GM12878 (cell line): ENCODE results near the gene FBXL16. TPM values are rescaled to one million over a fixed set of nuclear protein-coding genes. Genes with fewer than 3 reads are reported as not detected.

Experiments used
- ATAC-seq: fragments of 200-7000 bp; cut with Tn5 transposase; 3 replicates; pipeline ENCODE4 v1.9.1; 2020; ENCODE audit warnings: mild to moderate bottlenecking, moderate library complexity
- BruUV-seq: library from RNA; stranded (reverse); fragments of 400-500 nt; replicated peaks from 2 replicates; lab custom pipeline; 2021; lab: Mats Ljungman, UMichigan
- CTCF ChIA-PET: fragments of 300-600 bp; sonication (Branson Sonifier 250); formaldehyde crosslinking; extraction: SDS; loops from one replicate; lab custom pipeline; 2021; ENCODE audit warnings: inconsistent platforms; lab: Yijun Ruan, JAX
- POLR2A ChIA-PET: fragments of 350-600 bp; formaldehyde crosslinking; extraction: SDS; loops from one replicate; lab custom pipeline; 2021; ENCODE audit warnings: inconsistent platforms; lab: Charles Lee
- RAD21 ChIA-PET: fragments of 300-600 bp; sonication (Branson Sonifier 250); formaldehyde crosslinking; loops from one replicate; lab custom pipeline; 2023; ENCODE audit warnings: antibody characterized with exemption; ENCODE audit not compliant: unreplicated experiment; lab: Charles Lee
- SMC1A ChIA-PET: fragments of 300-600 bp; sonication (Branson Sonifier 250); formaldehyde crosslinking; loops from one replicate; lab custom pipeline; 2023; ENCODE audit not compliant: unreplicated experiment, uncharacterized antibody; lab: Charles Lee
- DNase-seq: peaks from one replicate; pipeline ENCODE4 v3.0.0-alpha.2; 2011; ENCODE audit warnings: low read depth, low spot score
- FAIRE-seq: peaks from 3 replicates; lab custom pipeline; 2011; peaks lifted over from hg19 to GRCh38; lab: Jason Lieb, UNC
- H2AFZ ChIP-seq: 2 replicates; pipeline ENCODE4 v1.6.0; 2011; ENCODE audit warnings: low read depth, low read length, control low read depth; ENCODE audit not compliant: control insufficient read depth
- H3K27ac ChIP-seq: 2 replicates; pipeline ENCODE4 v1.5.1; 2011; ENCODE audit warnings: control low read depth; ENCODE audit not compliant: control insufficient read depth, insufficient read depth
- H3K27me3 ChIP-seq, 2 experiments: replicated peaks in 1 of 2; 2 replicates each; pipeline versions ENCODE4 v1.6.0 to v1.6.1; 2011; ENCODE audit warnings: low read length in 1 of 2; ENCODE audit not compliant: control insufficient read depth in 2 of 2, insufficient read depth in 2 of 2
- H3K36me3 ChIP-seq, 2 experiments: 2 replicates each; pipeline ENCODE4 v1.5.1; 2011; ENCODE audit warnings: low read length in 1 of 2; ENCODE audit not compliant: control insufficient read depth in 2 of 2, insufficient read depth in 2 of 2
- H3K4me1 ChIP-seq: 2 replicates; pipeline ENCODE4 v1.6.1; 2011; ENCODE audit warnings: mild to moderate bottlenecking, low read length, moderate library complexity, mixed read lengths; ENCODE audit not compliant: control insufficient read depth, insufficient read depth
- H3K4me2 ChIP-seq: 2 replicates; pipeline ENCODE4 v1.6.0; 2011; ENCODE audit warnings: control low read depth; ENCODE audit not compliant: control insufficient read depth, insufficient read depth
- H3K4me3 ChIP-seq: fragments of 200-600 bp; sonication (generic); 2 replicates; pipeline ENCODE4 v1.5.1; 2016
- H3K79me2 ChIP-seq: 2 replicates; pipeline ENCODE4 v1.6.0; 2011; ENCODE audit warnings: low read length; ENCODE audit not compliant: control insufficient read depth, insufficient read depth
- H3K9ac ChIP-seq: 2 replicates; pipeline ENCODE4 v1.8.0; 2011; ENCODE audit warnings: low read length, control low read depth, mixed read lengths; ENCODE audit not compliant: control insufficient read depth, insufficient read depth
- H3K9me3 ChIP-seq: replicated peaks from 3 replicates; pipeline ENCODE4 v1.5.1; 2011; ENCODE audit warnings: mild to moderate bottlenecking, low read length; ENCODE audit not compliant: control insufficient read depth, insufficient read depth
- H4K20me1 ChIP-seq: 2 replicates; pipeline ENCODE4 v1.6.0; 2011; ENCODE audit not compliant: control insufficient read depth, insufficient read depth
- BCLAF1 ChIP-seq: fragments of 450-650 bp; IDR thresholded peaks from 2 replicates; pipeline ENCODE4 v1.6.1; 2017; ENCODE audit warnings: antibody characterized with exemption, mild to moderate bottlenecking, moderate library complexity
- EGR1 ChIP-seq, 2 experiments: IDR thresholded peaks; 1 replicate in 1 of 2; 2 replicates in 1 of 2; pipeline ENCODE4 v1.6.1; 2011 to 2012; ENCODE audit warnings: low read depth in 2 of 2, low read length in 2 of 2, borderline replicate concordance in 1 of 2, mild to moderate bottlenecking in 1 of 2, moderate library complexity in 1 of 2
- ETV6 ChIP-seq, 2 experiments: fragments of 450-650 bp in 1 of 2; IDR thresholded peaks in 1 of 2; conservative IDR thresholded peaks in 1 of 2; 2 replicates each; pipeline ENCODE4 v1.6.1; 2014; ENCODE audit warnings: antibody characterized with exemption in 1 of 2, borderline replicate concordance in 1 of 2, low read depth in 1 of 2, mild to moderate bottlenecking in 1 of 2, moderate library complexity in 1 of 2
- FOXM1 ChIP-seq: IDR thresholded peaks from 2 replicates; pipeline ENCODE4 v1.6.1; 2012; ENCODE audit warnings: low read depth, mild to moderate bottlenecking, inconsistent platforms, low read length, moderate library complexity
- HDGF ChIP-seq: fragments of 450-650 bp; IDR thresholded peaks from 2 replicates; pipeline ENCODE4 v1.6.1; 2016; ENCODE audit warnings: antibody characterized with exemption
- MXI1 ChIP-seq: fragments of 150-350 bp; IDR thresholded peaks from 2 replicates; pipeline ENCODE4 v1.6.1; 2011; ENCODE audit warnings: low read depth, mild to moderate bottlenecking, inconsistent platforms, low read length, improper control_type of control experiment
- NRF1 ChIP-seq: conservative IDR thresholded peaks from 2 replicates; pipeline ENCODE4 v1.6.1; 2011; ENCODE audit warnings: mild to moderate bottlenecking, low read depth, low read length, improper control_type of control experiment
- POLR2AphosphoS2 ChIP-seq: IDR thresholded peaks from 2 replicates; pipeline ENCODE4 v1.6.1; 2011; ENCODE audit warnings: low read depth, mild to moderate bottlenecking, low read length, improper control_type of control experiment, moderate library complexity
- RBBP5 ChIP-seq: fragments of 200-600 bp; sonication (generic); conservative IDR thresholded peaks from 2 replicates; pipeline ENCODE4 v1.6.1; 2016
- RFX5 ChIP-seq: IDR thresholded peaks from 2 replicates; pipeline ENCODE4 v1.6.1; 2011; ENCODE audit warnings: low read depth, low read length, improper control_type of control experiment
- SP1 ChIP-seq: IDR thresholded peaks from one replicate; pipeline ENCODE4 v1.6.1; 2011; ENCODE audit warnings: low read depth, low read length
- SPI1 ChIP-seq: IDR thresholded peaks from 2 replicates; pipeline ENCODE4 v1.6.1; 2011; ENCODE audit warnings: low read depth, mild to moderate bottlenecking, low read length, moderate library complexity, borderline replicate concordance; ENCODE audit not compliant: insufficient read depth
- SRF ChIP-seq, 2 experiments: IDR thresholded peaks; 2 replicates each; pipeline ENCODE4 v1.6.1; 2011; ENCODE audit warnings: low read depth in 2 of 2, low read length in 2 of 2, mild to moderate bottlenecking in 1 of 2, moderate library complexity in 1 of 2
- YY1 ChIP-seq: IDR thresholded peaks from 2 replicates; pipeline ENCODE4 v1.6.1; 2011; ENCODE audit warnings: low read depth, mild to moderate bottlenecking, low read length
- ZBTB33 ChIP-seq: fragments of 450-650 bp; IDR thresholded peaks from 2 replicates; pipeline ENCODE4 v1.6.1; 2017; ENCODE audit warnings: mild to moderate bottlenecking
- ZNF207 ChIP-seq: fragments of 450-650 bp; IDR thresholded peaks from 2 replicates; pipeline ENCODE4 v1.6.1; 2014; ENCODE audit warnings: antibody characterized with exemption, mild to moderate bottlenecking, borderline replicate concordance
- WGBS: methylation state at CpG from one replicate; pipeline ENCODE4 v1.1.6; 2016; ENCODE audit warnings: low lambda C conversion rate; ENCODE audit not compliant: insufficient replicate concordance, insufficient coverage; ENCODE audit errors: missing lambda C conversion rate; 5-methylcytosine and 5-hydroxymethylcytosine counted together
- in situ Hi-C: fragments of 300-500 bp; cut with MboI; formaldehyde crosslinking; loops from 9 replicates; pipeline ENCODE4 v1.14.3; 2018; ENCODE audit warnings: mixed read lengths
- intact Hi-C: fragments of 100-400 bp; cut with micrococcal nuclease; formaldehyde crosslinking; loops from one replicate; pipeline ENCODE4 v1.14.2; 2022; ENCODE audit not compliant: unreplicated experiment
- polyA plus RNA-seq, 11 experiments: library from polyadenylated mRNA; depleted of rRNA in 4 of 11; unstranded in 6 of 11; stranded (reverse) in 5 of 11; fragments of >200 nt; fragmentation: Nextera tagmentation in 4 of 11; fragmentation: Illumina TruSeq in 1 of 11; extraction: Ambion mirVana in 4 of 11; extraction: Trizol in 1 of 11; gene quantifications; 1 replicate in 1 of 11; 2 replicates in 10 of 11; pipeline versions ENCODE4 v1.2.1 to v1.2.3, GENCODE V29; 2011 to 2016; ENCODE audit warnings: inconsistent platforms in 2 of 11, missing spikeins in 2 of 11, low read depth in 1 of 11
- total RNA-seq, 4 experiments: library from RNA; depleted of rRNA in 3 of 4; stranded (reverse); fragments of >200 nt in 3 of 4; fragmentation: Illumina TruSeq in 1 of 4; extraction: Trizol in 1 of 4; gene quantifications; 2 replicates each; pipeline versions ENCODE4 v1.2.1 to v1.2.3, GENCODE V29; 2013 to 2021

FBXL16 gene
- total and polyA plus RNA-seq, 10 of the 15 experiments (the other 5 are each of a cell fraction or from before 2014, with no cell fraction given), result 0.13 to 1.4 (median 0.24) TPM

GRCh38 chr16:648071-648780 is 57.4 kb downstream of the FBXL16 start (continued):
- no peak for TF ChIP-seq FOXM1
- no peak for TF ChIP-seq NRF1
- peak; percentile 70 for TF ChIP-seq MXI1

DNA sequence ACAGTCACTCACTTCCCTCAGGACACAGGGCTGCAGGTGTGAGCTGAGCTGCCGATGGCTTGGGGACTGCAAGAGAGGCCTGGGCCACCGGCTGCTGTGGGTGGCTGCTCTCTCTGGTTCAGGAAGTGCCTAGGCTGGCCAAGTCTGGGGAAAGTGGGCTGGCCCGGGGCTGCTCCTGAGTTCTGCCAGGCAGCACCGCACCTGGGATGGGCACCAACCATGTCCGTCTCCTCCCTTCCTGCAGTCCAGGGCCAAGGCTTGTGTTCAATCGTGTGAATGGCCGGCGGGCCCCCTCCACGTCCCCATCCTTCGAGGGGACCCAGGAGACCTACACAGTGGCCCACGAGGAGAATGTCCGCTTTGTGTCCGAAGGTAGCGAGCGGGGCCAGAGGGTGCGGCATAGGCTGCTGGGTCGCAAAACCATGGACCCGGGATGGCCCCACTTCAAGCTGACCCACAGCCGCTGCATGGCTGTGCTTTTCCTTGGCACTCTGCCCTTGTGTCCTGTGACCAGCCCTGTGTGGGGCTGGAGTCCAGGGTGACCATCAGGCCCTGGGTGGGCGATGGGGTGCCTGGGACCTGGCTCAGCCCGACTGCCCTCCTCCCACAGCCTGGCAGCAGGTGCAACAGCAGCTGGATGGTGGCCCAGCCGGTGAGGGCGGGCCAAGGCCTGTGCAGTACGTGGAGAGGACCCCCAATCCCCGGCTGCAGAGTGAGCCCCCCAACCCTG is 58.3 kb downstream of the FBXL16 start:
- H4K20me1 ChIP-seq, result no peaks in the 10 kb centered on the region
- in situ Hi-C loops, result no loop called here
- no peak for TF ChIP-seq ZBTB33
- no peak for TF ChIP-seq RFX5
- TF ChIP-seq SPI1, result no peak
- no peak for TF ChIP-seq ETV6 (conservative IDR thresholded peaks at IDR 0.05 in 1 of 2, IDR thresholded peaks at IDR 0.05 in 1 of 2; ENCODE audit: borderline replicate concordance in 1 of 2, low read depth in 1 of 2)
- TF ChIP-seq YY1, result no peak
- TF ChIP-seq SRF (IDR thresholded peaks at IDR 0.05; ENCODE audit: low read depth in 2 of 2, low read length in 2 of 2), result no peak
- no peak for TF ChIP-seq POLR2AphosphoS2
- TF ChIP-seq RBBP5, result no peak
- TF ChIP-seq SP1, result no peak
- TF ChIP-seq BCLAF1, result no peak
- TF ChIP-seq HDGF, result no peak
- TF ChIP-seq ZNF207, result no peak
- TF ChIP-seq EGR1 (IDR thresholded peaks at IDR 0.05; ENCODE audit: borderline replicate concordance in 1 of 2, low read depth in 2 of 2, low read length in 2 of 2), result no peak

More for the DNA sequence above, 58.3 kb downstream of the FBXL16 start:
- DNase-seq (no peak), FAIRE-seq (no peak), ATAC-seq (no peak)
- Histone ChIP-seq H3K79me2 (peaks cover 33% of the 10 kb centered on the region), H3K9me3 (no peaks in the 10 kb centered on the region), H2AFZ (no peak overlapping the region), H3K4me3 (peak overlapping the region; percentile 70), H3K36me3 (no peaks in the 10 kb centered on the region; a peak in 2 of 4 replicates), H3K4me2 (peak overlapping the region; percentile 95; the same call in 1 of the 2 replicates), H3K27me3 (no peaks in the 10 kb centered on the region), H3K27ac (no peak overlapping the region), H3K9ac (no peak overlapping the region), H3K4me1 (peaks cover 9% of the 10 kb centered on the region)
- RAD21 ChIA-PET, result interaction anchor here (1.8 to 3.4 kb wide), 2 partner anchors 11 to 13 kb away, joined by 7 to 13 read pairs; partner anchors contain the start of gene METTL26
- POLR2A ChIA-PET, result interaction anchor here (0.5 to 1.4 kb wide), 4 partner anchors 9 to 295 kb away, joined by 3 to 4 read pairs (median 4); partner anchors contain the start of genes AXIN1, METTL26 and STUB1
- intact Hi-C loops, result no loop called here
- SMC1A ChIA-PET, result no interaction called here
- CTCF ChIA-PET, result interaction anchor here (0.8 to 3.1 kb wide), 5 partner anchors 9 to 48 kb away, joined by 3 to 11 read pairs (median 7); partner anchors contain the start of genes METTL26 and RHOT2
- 64% methylated on average over 23 of the region's 25 CpGs for WGBS
- BruUV-seq, result no TSS peak
